ENCODE results near the gene C19orf47. TPM values are rescaled to one million over a fixed set of nuclear protein-coding genes. Genes with fewer than 3 reads are reported as not detected.
A peak's percentile ranks its signal among the peaks of the same experiment; 100 is the strongest.

C19orf47 gene
- total and polyA plus RNA-seq, 11 donors, result 99.1 to 314 (median 149) TPM

- Histone ChIP-seq H3K4me3 (peak within 1 kb of the TSS; percentile 73 to 99 (median 87)), H3K36me3 (no peaks in the 10 kb centered on the region), H3K27me3 (no peaks in the 10 kb centered on the region), H3K9me3 (no peaks in the 10 kb centered on the region), H3K27ac (peak within 1 kb of the TSS; percentile 87 to 99 (median 96)), H3K4me1 (peaks cover 4 to 59% (median 51%) of the 10 kb centered on the region in 12 donors)
- ATAC-seq (peak in 2 of 4 donors; percentile 46 to 56), DNase-seq (peak in 3 of 5 donors; percentile 72 to 78 (median 75))
- intact Hi-C loops (cut with DNase I), result loop anchor here in 4 of 10 donors (5.0 to 10.0 kb wide), 3 partner anchors 42 to 320 kb away; partner anchors contain the start of gene LTBP4 (in 2 of the 4)
- 0 to 1% (median 1%) methylated on average over 31 to 84 of the region's 84 CpGs for WGBS, 4 donors
- TF ChIP-seq CTCF (IDR thresholded peaks at IDR 0.05), result peak in 3 of 12 donors; percentile 1 to 32 (median 9)
- no peak for TF ChIP-seq POLR2A (IDR thresholded peaks at IDR 0.05)
Observed at GRCh38 chr19:40284501-40285352, 63.5 kb downstream of the C19orf47 start, which contains the start of gene AKT2. Gene AKT2, minus strand, starts transcription at chr19:40285345. Its CDS starts 20,078 bp downstream, at chr19:40265267.

GRCh38 chr19:40284251-40284500 lies 64.0 kb downstream of the C19orf47 start:
- ATAC-seq (no peak), DNase-seq (no peak)
- Histone ChIP-seq H3K9me3 (no peaks in the 10 kb centered on the region), H3K4me1 (peaks cover 5 to 64% (median 57%) of the 10 kb centered on the region in 12 donors), H3K27ac (peak overlapping the region; percentile 87 to 99 (median 96)), H3K4me3 (peak overlapping the region; percentile 73 to 99 (median 87)), H3K36me3 (no peaks in the 10 kb centered on the region), H3K27me3 (no peaks in the 10 kb centered on the region)
- TF ChIP-seq POLR2A (IDR thresholded peaks at IDR 0.05) (no peak), CTCF (IDR thresholded peaks at IDR 0.05) (no peak)
- WGBS, 4 donors, result 10 to 12% (median 10%) methylated on average over 4 of the region's 4 CpGs
- intact Hi-C loops (cut with DNase I), result loop anchor here in 4 of 10 donors (5.0 to 10.0 kb wide), 2 partner anchors 42 to 321 kb away; partner anchors contain the start of gene LTBP4 (in 1 of the 4)

- H3K27ac ChIP-seq, result peak overlapping the region in 11 of 12 donors; percentile 87 to 99 (median 96)
- no peak for ATAC-seq
- no peaks in the 10 kb centered on the region for H3K9me3 ChIP-seq
- intact Hi-C loops (cut with DNase I), result loop anchor here in 4 of 10 donors (5.0 to 10.0 kb wide), 2 partner anchors 41 to 321 kb away; partner anchors contain the start of gene LTBP4 (in 1 of the 4)
- H3K4me1 ChIP-seq, result peaks cover 5 to 70% (median 62%) of the 10 kb centered on the region in 12 donors
- 39 to 48% (median 43%) methylated on average over 10 to 12 of the region's 12 CpGs for whole genome bisulfite sequencing, 4 donors
- TF ChIP-seq POLR2A (IDR thresholded peaks at IDR 0.05) (no peak), CTCF (IDR thresholded peaks at IDR 0.05) (no peak)
- DNase-seq, result no peak
- H3K27me3 ChIP-seq, result no peaks in the 10 kb centered on the region
- peak overlapping the region; percentile 73 to 99 (median 87) for H3K4me3 ChIP-seq
- H3K36me3 ChIP-seq, result no peaks in the 10 kb centered on the region
Observed at GRCh38 chr19:40283414-40284250, 64.6 kb downstream of the C19orf47 start.
